ENCODE measurements around the gene PRSS53.

GRCh38 chr16:31131841-31132271, 43.1 kb upstream of the PRSS53 start:
- TF ChIP-seq CTCF (conservative IDR thresholded peaks at IDR 0.05 in 1 of 2, IDR thresholded peaks at IDR 0.05 in 1 of 2; ENCODE audit: extremely low read depth in 1 of 2, insufficient read depth in 1 of 2, low read depth in 1 of 2, low read length in 2 of 2), result no peak
- TF ChIP-seq EZH2 (IDR thresholded peaks at IDR 0.05; ENCODE audit: borderline replicate concordance, low read length), result no peak
